Heart left ventricle (tissue), 13 donors: ENCODE data around the gene C13orf42.

Experiments
- POLR2A ChIP-seq, 2 donors: fragments of 450-650 bp; IDR thresholded peaks; one replicate each; pipeline ENCODE4 v1.6.1; 2017; ENCODE audit warnings: antibody characterized with exemption in 2 of 2, mild to moderate bottlenecking in 2 of 2, moderate library complexity in 2 of 2
- TF ChIP-seq, protein P1 (sequence below), 12 donors: fragments of 200-600 bp; sonication (generic) in 4 of 12; IDR thresholded peaks; one replicate each; pipeline versions ENCODE4 v1.5.0 to v1.8.0; 2018 to 2022; ENCODE audit warnings: antibody characterized with exemption in 12 of 12, mild to moderate bottlenecking in 5 of 12
- donor health status: ischemic (EF 13 %, LVEDD 7.1; RV severe dilation, severe dysfunction).
- donor health status: DM: no; HTN: yes; CAD: no.
- donor health status: DM: no; HTN: no; CAD: no.
- donor health status: ischemic (EF 25% LVEDD 6.9; RV normal size, moderate dysfunction).
- donor health status: ischemic (EF 25% LVEDD 5.7; RV mildly dilated, moderate dysfunction).
- donor health status: ischemic (EF 35%, LVEDD 5.7; RV mildly dilated, moderate dysfunction).
- donor health status: nonischemic (EF 11% LVEDD 7.7; RV severe dilation, severe dysfunction).
- donor health status: DM: yes; HTN: yes; CAD: no.
- donor health status: PGD.
- donor health status: ischemic (EF 29% LVEDD 5.4; RV normal size, mild dysfunction).
- donor health status: nonischemic (EF 23%, LVEDD 6.1; RV moderate dilation, normal function).

DNA sequence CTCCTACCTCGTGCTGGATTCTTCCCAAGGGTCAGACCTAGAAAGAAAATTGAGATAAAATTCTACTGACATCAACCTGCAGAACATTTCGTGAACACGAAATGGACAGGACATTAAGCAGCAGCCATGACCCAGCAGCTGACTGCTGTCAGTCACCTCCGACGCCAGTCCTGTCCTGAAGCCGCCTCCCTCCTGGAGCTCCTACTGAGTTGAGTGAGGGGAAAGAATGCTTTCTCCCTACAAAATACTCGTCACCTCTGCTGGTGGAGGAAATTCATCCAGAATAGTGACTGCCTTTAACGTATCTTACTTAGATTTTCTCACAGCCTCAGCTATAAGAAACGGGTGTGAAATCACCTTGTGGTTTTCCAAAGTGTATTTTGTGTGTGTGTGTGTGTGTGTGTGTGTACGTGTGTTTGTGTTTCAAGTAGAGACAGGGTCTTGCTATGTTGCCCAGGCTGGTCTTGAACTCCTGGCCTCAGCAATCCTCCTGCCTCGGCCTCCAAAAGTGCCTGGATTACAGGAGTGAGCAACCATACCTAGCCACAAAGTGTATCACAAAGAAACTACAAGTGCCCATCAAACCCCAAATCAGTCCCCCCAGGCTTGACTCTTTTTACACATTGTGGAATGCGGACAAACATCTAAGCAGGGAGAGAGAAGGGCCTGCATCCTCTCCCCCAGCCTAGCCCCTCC, 2.3 kb upstream of the C13orf42 start:
- TF ChIP-seq POLR2A (IDR thresholded peaks at IDR 0.05): no peak
- TF ChIP-seq, protein P1, sequence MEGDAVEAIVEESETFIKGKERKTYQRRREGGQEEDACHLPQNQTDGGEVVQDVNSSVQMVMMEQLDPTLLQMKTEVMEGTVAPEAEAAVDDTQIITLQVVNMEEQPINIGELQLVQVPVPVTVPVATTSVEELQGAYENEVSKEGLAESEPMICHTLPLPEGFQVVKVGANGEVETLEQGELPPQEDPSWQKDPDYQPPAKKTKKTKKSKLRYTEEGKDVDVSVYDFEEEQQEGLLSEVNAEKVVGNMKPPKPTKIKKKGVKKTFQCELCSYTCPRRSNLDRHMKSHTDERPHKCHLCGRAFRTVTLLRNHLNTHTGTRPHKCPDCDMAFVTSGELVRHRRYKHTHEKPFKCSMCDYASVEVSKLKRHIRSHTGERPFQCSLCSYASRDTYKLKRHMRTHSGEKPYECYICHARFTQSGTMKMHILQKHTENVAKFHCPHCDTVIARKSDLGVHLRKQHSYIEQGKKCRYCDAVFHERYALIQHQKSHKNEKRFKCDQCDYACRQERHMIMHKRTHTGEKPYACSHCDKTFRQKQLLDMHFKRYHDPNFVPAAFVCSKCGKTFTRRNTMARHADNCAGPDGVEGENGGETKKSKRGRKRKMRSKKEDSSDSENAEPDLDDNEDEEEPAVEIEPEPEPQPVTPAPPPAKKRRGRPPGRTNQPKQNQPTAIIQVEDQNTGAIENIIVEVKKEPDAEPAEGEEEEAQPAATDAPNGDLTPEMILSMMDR (IDR thresholded peaks at IDR 0.05): no peak
